K562 (cell line): ENCODE results near the gene NFE2. TPM values are rescaled to one million over a fixed set of nuclear protein-coding genes. Genes with fewer than 3 reads are reported as not detected.
A peak's percentile ranks its signal among the peaks of the same experiment; 100 is the strongest.

Experiments used
- ATF2 ChIP-seq: sonication (generic); formaldehyde crosslinking; IDR thresholded peaks from 2 replicates; pipeline ENCODE4 v1.8.1; 2022; ENCODE audit warnings: missing genetic modification reagents
- CC2D1A ChIP-seq: fragments of 450-650 bp; IDR thresholded peaks from 2 replicates; pipeline ENCODE4 v1.6.1; 2017; ENCODE audit warnings: mild to moderate bottlenecking
- CTCF ChIP-seq, 3 experiments: IDR thresholded peaks in 2 of 3; conservative IDR thresholded peaks in 1 of 3; 2 replicates each; pipeline ENCODE4 v1.5.1; 2011 to 2012; ENCODE audit warnings: low read length in 3 of 3, mild to moderate bottlenecking in 3 of 3, control low read depth in 2 of 3, improper control_type of control experiment in 1 of 3, inconsistent platforms in 1 of 3, low read depth in 1 of 3, mixed read lengths in 1 of 3, moderate library complexity in 1 of 3; ENCODE audit not compliant: insufficient read depth in 2 of 3
- EHMT2 ChIP-seq: fragments of 450-650 bp; IDR thresholded peaks from 2 replicates; pipeline ENCODE4 v1.6.1; 2018; ENCODE audit warnings: antibody characterized with exemption
- HDAC2 ChIP-seq: fragments of 450-650 bp; IDR thresholded peaks from 2 replicates; pipeline ENCODE4 v1.6.1; 2016; ENCODE audit warnings: mild to moderate bottlenecking
- HIVEP1 ChIP-seq: fragments of 250-450 bp; sonication (Bioruptor Pico); IDR thresholded peaks from 2 replicates; pipeline ENCODE4 v1.4.0; 2020; ENCODE audit warnings: mild to moderate bottlenecking
- LARP7 ChIP-seq: fragments of 450-650 bp; IDR thresholded peaks from 2 replicates; pipeline ENCODE4 v1.6.1; 2016
- MLLT1 ChIP-seq, 2 experiments: fragments of 450-650 bp; IDR thresholded peaks; 2 replicates each; pipeline ENCODE4 v1.6.1; 2016
- NFIC ChIP-seq: fragments of 450-650 bp; IDR thresholded peaks from 2 replicates; pipeline ENCODE4 v1.6.1; 2017; ENCODE audit warnings: mild to moderate bottlenecking, inconsistent platforms
- POLR2AphosphoS5 ChIP-seq: IDR thresholded peaks from 2 replicates; pipeline ENCODE4 v1.6.1; 2011; ENCODE audit warnings: mild to moderate bottlenecking, low read depth, low read length, moderate library complexity; ENCODE audit not compliant: control insufficient read depth, insufficient read depth
- PRDM10 ChIP-seq: fragments of 450-650 bp; IDR thresholded peaks from 2 replicates; pipeline ENCODE4 v1.6.1; 2018; ENCODE audit not compliant: partially characterized antibody
- TCFL5 ChIP-seq: fragments of 250-450 bp; sonication (Bioruptor Pico); conservative IDR thresholded peaks from 2 replicates; pipeline ENCODE4 v1.6.1; 2021; ENCODE audit warnings: mild to moderate bottlenecking, moderate library complexity, matching md5 sums
- USF1 ChIP-seq: sonication (generic); formaldehyde crosslinking; IDR thresholded peaks from 2 replicates; pipeline ENCODE4 v1.9.0; 2022; ENCODE audit warnings: mild to moderate bottlenecking, missing genetic modification reagents
- ZNF133 ChIP-seq: fragments of 250-450 bp; sonication (Bioruptor Pico); IDR thresholded peaks from 2 replicates; pipeline ENCODE4 v1.4.0; 2020; ENCODE audit warnings: mild to moderate bottlenecking
- ZNF217 ChIP-seq: sonication (generic); formaldehyde crosslinking; IDR thresholded peaks from 2 replicates; pipeline ENCODE4 v1.8.0; 2022; ENCODE audit warnings: mild to moderate bottlenecking, missing genetic modification reagents
- ZNF263 ChIP-seq: sonication (generic); formaldehyde crosslinking; IDR thresholded peaks from 2 replicates; pipeline ENCODE4 v1.8.0; 2022; ENCODE audit warnings: mild to moderate bottlenecking, missing genetic modification reagents, borderline replicate concordance
- ZNF280A ChIP-seq: fragments of 450-650 bp; IDR thresholded peaks from 2 replicates; pipeline ENCODE4 v1.6.1; 2018; ENCODE audit warnings: mild to moderate bottlenecking, low read depth; ENCODE audit not compliant: partially characterized antibody
- polyA plus RNA-seq, 8 experiments: library from polyadenylated mRNA; depleted of rRNA in 4 of 8; stranded (reverse) in 5 of 8; unstranded in 3 of 8; fragments of >200 nt; fragmentation: Nextera tagmentation in 2 of 8; fragmentation: Illumina TruSeq in 1 of 8; extraction: Ambion mirVana in 2 of 8; extraction: Trizol in 1 of 8; gene quantifications; 2 replicates each; pipeline versions ENCODE4 v1.2.1 to v1.2.3, GENCODE V29; 2011 to 2014; ENCODE audit warnings: inconsistent platforms in 1 of 8, missing spikeins in 1 of 8
- total RNA-seq, 7 experiments: library from RNA; depleted of rRNA in 6 of 7; stranded (reverse); fragments of >200 nt in 6 of 7; fragmentation: Illumina TruSeq in 2 of 7; extraction: Trizol in 2 of 7; gene quantifications; 2 replicates each; pipeline versions ENCODE4 v1.2.1 to v1.2.3, GENCODE V29; 2011 to 2021; ENCODE audit warnings: low replicate concordance in 1 of 7

Gene NFE2
- total and polyA plus RNA-seq, 9 of the 15 experiments (the other 6 are each of a cell fraction or from before 2014, with no cell fraction given), result 12.3 to 282 (median 208) TPM

- TF ChIP-seq USF1 (CRISPR knock-in tag) (no peak), LARP7 (peak; percentile 94), TCFL5 (no peak), ZNF263 (CRISPR knock-in tag) (no peak), MLLT1 (IDR thresholded peaks at IDR 0.05) (peak; percentile 84 to 93; a peak in 3 of 4 replicates), POLR2AphosphoS5 (peak; percentile 19; the same call in 1 of the 2 replicates), ZNF280A (no peak), PRDM10 (no peak), EHMT2 (no peak), ZNF133 (no peak), HIVEP1 (no peak), ATF2 (no peak), CTCF (IDR thresholded peaks at IDR 0.05 in 2 of 3, conservative IDR thresholded peaks at IDR 0.05 in 1 of 3; ENCODE audit: insufficient read depth in 2 of 3, low read depth in 1 of 3, low read length in 3 of 3) (0 out of 6 replicates have a peak, but pooled peaks of 2 of the 3 experiments have one; percentile 1 to 26), NFIC (peak; percentile 72), ZNF217 (CRISPR knock-in tag) (no peak), CC2D1A (0 out of 2 replicates have a peak, but pooled peaks have one; percentile 9), HDAC2 (0 out of 2 replicates have a peak, but pooled peaks have one; percentile 16)
These were observed 1.9 kb downstream of the NFE2 start (continued) for GRCh38 chr12:54298904-54299303.
